Activated CD8-positive, alpha-beta T cell treated with anti-CD3 and anti-CD28 coated beads for 36 hours (primary cell): ENCODE results near the gene ATG101. TPM values are rescaled to one million over a fixed set of nuclear protein-coding genes. Genes with fewer than 3 reads are reported as not detected.
A peak's percentile ranks its signal among the peaks of the same experiment; 100 is the strongest.

Experiments used
- ATAC-seq: fragments of 200-7000 bp; cut with Tn5 transposase; one replicate; pipeline ENCODE4 v1.10.0; 2021; ENCODE audit warnings: mild to moderate bottlenecking, moderate library complexity
- CTCF ChIA-PET: fragments of 350-600 bp; sonication (Branson Sonifier 250); formaldehyde crosslinking; loops from one replicate; lab custom pipeline; 2021; ENCODE audit warnings: antibody characterized with exemption; lab: Charles Lee
- POLR2A ChIA-PET: fragments of 350-600 bp; sonication (Branson Sonifier 250); formaldehyde crosslinking; loops from one replicate; lab custom pipeline; 2021; ENCODE audit warnings: antibody characterized with exemption; lab: Charles Lee
- DNase-seq: peaks from one replicate; pipeline ENCODE4 v3.0.0-alpha.2; 2020
- H3K27ac Mint-ChIP-seq: one replicate; pipeline ENCODE4 v1.8.0; 2021; ENCODE audit warnings: mild to moderate bottlenecking, mixed read lengths
- H3K27me3 Mint-ChIP-seq: one replicate; pipeline ENCODE4 v1.8.0; 2021; ENCODE audit warnings: mixed read lengths
- H3K36me3 Mint-ChIP-seq: one replicate; pipeline ENCODE4 v1.8.0; 2021; ENCODE audit warnings: low read depth, mixed read lengths
- H3K4me1 Mint-ChIP-seq: one replicate; pipeline ENCODE4 v1.8.0; 2021; ENCODE audit warnings: low read depth, mixed read lengths
- H3K4me3 Mint-ChIP-seq: one replicate; pipeline ENCODE4 v1.8.0; 2021; ENCODE audit warnings: mild to moderate bottlenecking, moderate library complexity, mixed read lengths
- H3K9me3 Mint-ChIP-seq: one replicate; pipeline ENCODE4 v1.8.0; 2021; ENCODE audit warnings: mixed read lengths
- CTCF ChIP-seq: fragments of 200-600 bp; IDR thresholded peaks from one replicate; pipeline ENCODE4 v1.8.0; 2022; ENCODE audit warnings: antibody characterized with exemption, mild to moderate bottlenecking
- intact Hi-C: fragments of 100-400 bp; cut with micrococcal nuclease; formaldehyde crosslinking; loops from one replicate; pipeline ENCODE4 v1.10.0; 2022
- total RNA-seq, 2 experiments: library from RNA; stranded (reverse); gene quantifications; one replicate each; pipeline ENCODE4 v1.2.3, GENCODE V29; 2021

ATG101 gene
- total RNA-seq, 2 experiments from 2014 or later: 25.6 to 28.4 TPM

- ChIA-PET POLR2A (interaction anchor here (2.4 to 3.7 kb wide), 2 partner anchors 13 kb away, joined by 12 to 19 read pairs; partner anchors contain the start of gene NR4A1), CTCF (interaction anchor here (1.0 to 19.6 kb wide), 7 partner anchors 9 to 83 kb away, joined by 3 to 310 read pairs (median 7); partner anchors contain the start of gene NR4A1)
- TF ChIP-seq CTCF: no peak
- Mint-ChIP-seq H3K4me3 (peak overlapping the region; percentile 86), H3K9me3 (no peaks in the 10 kb centered on the region), H3K36me3 (peaks cover 14% of the 10 kb centered on the region), H3K4me1 (peaks cover 76% of the 10 kb centered on the region), H3K27ac (peak overlapping the region; percentile 59), H3K27me3 (no peaks in the 10 kb centered on the region)
- ATAC-seq (no peak), DNase-seq (no peak)
- intact Hi-C loops: no loop called here
These were observed 31.3 kb upstream of the ATG101 start for GRCh38 chr12:52038447-52038846.

GRCh38 chr12:52041035-52041434, 28.7 kb upstream of the ATG101 start:
- Mint-ChIP-seq H3K4me3 (peak overlapping the region; percentile 86), H3K9me3 (no peaks in the 10 kb centered on the region), H3K27ac (no peak overlapping the region), H3K4me1 (peaks cover 56% of the 10 kb centered on the region), H3K36me3 (peaks cover 19% of the 10 kb centered on the region), H3K27me3 (no peaks in the 10 kb centered on the region)
- intact Hi-C loops: no loop called here
- no peak for DNase-seq
- ChIA-PET CTCF (interaction anchor here (1.7 to 19.6 kb wide), 5 partner anchors 9 to 42 kb away, joined by 5 to 310 read pairs (median 11); partner anchors contain the start of genes ATG101 and NR4A1), POLR2A (interaction anchor here (1.1 to 3.7 kb wide), 3 partner anchors 9 to 15 kb away, joined by 3 to 19 read pairs (median 12); partner anchors contain the start of gene NR4A1)
- no peak for ATAC-seq
- TF ChIP-seq CTCF: no peak

GRCh38 chr12:52041695-52042123, 28.1 kb upstream of the ATG101 start:
- no peaks in the 10 kb centered on the region for H3K9me3 Mint-ChIP-seq
- H3K4me3 Mint-ChIP-seq: peak overlapping the region; percentile 74

GRCh38 chr12:52042706-52043385, 26.9 kb upstream of the ATG101 start:
- no peak for TF ChIP-seq CTCF
- H3K27me3 Mint-ChIP-seq: no peaks in the 10 kb centered on the region
- ChIA-PET CTCF (interaction anchor here (2.4 to 19.6 kb wide), 2 partner anchors 19 to 27 kb away, joined by 7 to 310 read pairs; partner anchors contain the start of gene ATG101), POLR2A (interaction anchor here (0.6 to 2.4 kb wide), 4 partner anchors 8 to 75 kb away, joined by 3 to 5 read pairs (median 3); no protein-coding TSS in a partner anchor)
- intact Hi-C loops: no loop called here
- DNase-seq: no peak
- peak overlapping the region; percentile 91 for H3K27ac Mint-ChIP-seq
- H3K9me3 Mint-ChIP-seq: no peaks in the 10 kb centered on the region
- peak overlapping the region; percentile 74 for H3K4me3 Mint-ChIP-seq
- peaks cover 58% of the 10 kb centered on the region for H3K4me1 Mint-ChIP-seq
- H3K36me3 Mint-ChIP-seq: peaks cover 17% of the 10 kb centered on the region
- no peak for ATAC-seq

More at GRCh38 chr12:52041695-52042123, 28.1 kb upstream of the ATG101 start:
- Mint-ChIP-seq H3K36me3 (peaks cover 19% of the 10 kb centered on the region), H3K27me3 (no peaks in the 10 kb centered on the region), H3K27ac (peak overlapping the region; percentile 91), H3K4me1 (peaks cover 58% of the 10 kb centered on the region)
- peak; percentile 37 for TF ChIP-seq CTCF
- intact Hi-C loops: no loop called here
- peak; percentile 76 for DNase-seq
- CTCF ChIA-PET: interaction anchor here (1.7 to 19.6 kb wide), 4 partner anchors 9 to 41 kb away, joined by 5 to 310 read pairs (median 9); partner anchors contain the start of gene ATG101
- POLR2A ChIA-PET: interaction anchor here (1.1 to 3.7 kb wide), 3 partner anchors 9 to 19 kb away, joined by 3 to 19 read pairs (median 5); partner anchors contain the start of gene NR4A1
- ATAC-seq: peak; percentile 73
